Endothelial cell of umbilical vein (primary cell): Measurements from ENCODE around the gene ARMH1.

Source experiments
- CTCF ChIP-seq, 2 donors: IDR thresholded peaks; 1 replicate in 1 of 2; 2 replicates in 1 of 2; pipeline ENCODE4 v1.5.1; 2011; ENCODE audit warnings: low read length in 2 of 2, mild to moderate bottlenecking in 2 of 2, moderate library complexity in 2 of 2, control low read depth in 1 of 2, inconsistent platforms in 1 of 2, low read depth in 1 of 2; ENCODE audit not compliant: insufficient read depth in 1 of 2; ENCODE audit errors: extremely low read depth in 1 of 2
- EZH2 ChIP-seq: IDR thresholded peaks from 2 replicates; pipeline ENCODE4 v1.6.1; 2012; ENCODE audit warnings: borderline replicate concordance, low read depth, mild to moderate bottlenecking, moderate library complexity, low read length, inconsistent platforms; ENCODE audit not compliant: severe bottlenecking
- MYC ChIP-seq: IDR thresholded peaks from one replicate; pipeline ENCODE4 v1.6.1; 2011; ENCODE audit warnings: mild to moderate bottlenecking, low read depth, low read length
- POLR2A ChIP-seq: IDR thresholded peaks from 2 replicates; pipeline ENCODE4 v1.6.1; 2012; ENCODE audit warnings: low read depth, mild to moderate bottlenecking, control low read depth, low read length
- POLR2AphosphoS5 ChIP-seq: IDR thresholded peaks from 2 replicates; pipeline ENCODE4 v1.6.1; 2012; ENCODE audit warnings: low read depth, mild to moderate bottlenecking, control low read depth, low read length, moderate library complexity; ENCODE audit not compliant: insufficient read depth

DNA sequence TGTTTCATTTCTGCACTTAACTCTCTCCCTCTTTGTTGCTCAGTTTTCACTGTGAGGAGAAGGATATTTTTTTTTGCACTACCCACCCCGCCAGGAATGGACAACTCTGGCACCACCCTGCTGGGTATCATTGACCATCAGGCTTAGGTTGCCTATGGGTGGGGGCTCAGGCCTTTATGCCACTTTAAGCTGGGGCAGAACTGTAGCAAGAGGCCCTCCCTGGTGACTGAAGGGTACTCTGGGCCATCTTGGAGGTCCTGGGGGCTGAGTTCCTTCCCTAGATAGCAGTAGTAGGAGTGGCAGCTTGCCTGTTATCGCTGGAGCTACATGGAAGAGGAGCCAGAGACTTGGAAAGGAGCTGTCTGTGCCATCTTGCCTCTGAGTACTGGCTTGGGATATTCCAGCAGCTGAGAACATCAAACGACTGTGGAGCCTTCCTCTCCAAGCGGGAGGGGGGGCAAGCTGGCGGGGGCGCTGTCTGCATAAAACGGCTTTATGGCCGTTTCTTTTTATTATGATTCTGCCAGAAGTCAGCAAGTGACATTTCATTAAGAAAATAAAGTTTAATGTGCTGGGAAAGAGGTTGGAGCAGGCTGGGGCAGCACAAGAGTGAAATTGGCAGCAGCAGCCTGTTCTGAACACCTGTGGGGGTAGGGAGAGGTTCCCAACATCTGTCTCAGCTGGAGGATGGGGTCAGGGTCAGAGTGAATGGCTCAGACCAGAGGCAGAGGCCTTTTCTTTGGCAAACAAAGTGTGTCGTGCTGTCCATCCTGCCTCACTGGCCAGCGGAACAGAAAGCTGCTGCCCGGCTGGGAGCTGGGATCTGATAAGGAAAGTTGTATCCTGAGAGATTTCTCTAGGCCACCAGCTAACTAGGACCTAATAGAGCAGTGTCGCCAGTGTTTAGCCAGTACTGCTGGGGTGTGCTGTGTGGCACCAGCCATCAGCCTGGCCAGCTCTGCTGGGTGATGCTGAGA is 33.1 kb upstream of the ARMH1 start:
- TF ChIP-seq POLR2AphosphoS5 (no peak), CTCF (IDR thresholded peaks at IDR 0.05; ENCODE audit: extremely low read depth in 1 of 2, insufficient read depth in 1 of 2, low read depth in 1 of 2, low read length in 2 of 2) (no peak), POLR2A (no peak), EZH2 (no peak), MYC (no peak)
